RWPE1 (cell line): ENCODE results near the gene STX5.

Source experiments
- CTCF ChIA-PET: fragments of 350-600 bp; sonication (Branson Sonifier 250); formaldehyde crosslinking; extraction: SDS; loops from one replicate; lab custom pipeline; 2021; lab: Yijun Ruan, JAX
- POLR2A ChIA-PET: fragments of 400-600 bp; formaldehyde crosslinking; extraction: SDS; loops from one replicate; lab custom pipeline; 2020; ENCODE audit warnings: antibody characterized with exemption; ENCODE audit not compliant: low non-redundant PET; lab: Yijun Ruan, JAX
- DNase-seq: peaks from one replicate; pipeline ENCODE4 v3.0.0; 2012; ENCODE audit warnings: low spot score
- H3K27ac ChIP-seq: fragments of 450-650 bp; 2 replicates; pipeline ENCODE4 v1.5.1; 2017
- TF ChIP-seq, protein P1 (sequence below): fragments of 450-650 bp; conservative IDR thresholded peaks from 2 replicates; pipeline ENCODE4 v1.5.1; 2017; ENCODE audit warnings: low read depth, mild to moderate bottlenecking

Gene STX5

DNA sequence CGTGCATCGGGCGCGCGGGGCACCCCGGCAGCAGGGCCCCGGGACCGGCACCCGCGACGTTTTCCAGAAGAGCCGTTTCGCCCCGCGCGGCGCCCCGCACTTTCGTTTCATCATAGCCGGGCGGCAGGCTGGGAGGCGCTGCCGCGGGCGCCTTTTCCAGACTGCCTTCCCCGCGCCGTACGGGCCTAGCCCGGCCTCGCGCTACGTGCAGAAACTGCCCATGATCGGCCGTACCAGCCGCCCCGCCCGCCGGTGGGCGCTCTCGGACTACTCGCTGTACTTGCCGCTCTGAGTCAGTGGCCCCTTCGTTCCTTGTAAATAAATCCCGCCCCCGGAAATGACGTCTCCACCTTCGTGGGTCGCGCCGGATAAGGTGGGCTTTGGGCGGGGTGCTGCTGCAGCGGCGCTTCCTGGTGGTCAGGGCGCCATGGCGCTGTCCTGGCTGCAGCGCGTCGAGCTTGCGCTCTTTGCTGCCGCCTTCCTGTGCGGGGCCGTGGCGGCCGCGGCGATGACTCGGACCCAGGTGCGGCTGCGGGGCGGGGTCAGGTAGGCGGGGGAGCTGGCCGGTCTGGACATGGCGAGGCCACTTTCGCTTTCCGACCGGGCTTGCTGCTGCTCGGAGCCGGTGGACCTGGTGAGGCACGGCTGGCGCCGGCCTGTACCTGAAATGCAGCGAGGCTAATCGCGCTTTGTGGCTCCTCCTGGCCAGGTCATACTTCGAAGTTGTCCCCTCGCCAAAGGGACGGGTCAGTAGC, 44.7 kb downstream of the STX5 start, which contains the start of gene TMEM179B:
Gene TMEM179B, plus strand, starts transcription at position 398 of the 755 bp plus-strand sequence. Its CDS starts 30 bp downstream, at position 428.
- ChIA-PET CTCF (interaction anchor here (0.5 to 2.1 kb wide), 32 partner anchors 8 to 579 kb away, joined by 3 to 41 read pairs (median 4); partner anchors contain the start of genes C11orf98, LBHD1, SCGB2A1 and SLC3A2), POLR2A (interaction anchor here (0.6 to 1.5 kb wide), 3 partner anchors 53 to 71 kb away, joined by 3 to 5 read pairs (median 3); no protein-coding TSS in a partner anchor)
- peak within 1 kb of the TSS; percentile 99 for H3K27ac ChIP-seq
- TF ChIP-seq, protein P1, sequence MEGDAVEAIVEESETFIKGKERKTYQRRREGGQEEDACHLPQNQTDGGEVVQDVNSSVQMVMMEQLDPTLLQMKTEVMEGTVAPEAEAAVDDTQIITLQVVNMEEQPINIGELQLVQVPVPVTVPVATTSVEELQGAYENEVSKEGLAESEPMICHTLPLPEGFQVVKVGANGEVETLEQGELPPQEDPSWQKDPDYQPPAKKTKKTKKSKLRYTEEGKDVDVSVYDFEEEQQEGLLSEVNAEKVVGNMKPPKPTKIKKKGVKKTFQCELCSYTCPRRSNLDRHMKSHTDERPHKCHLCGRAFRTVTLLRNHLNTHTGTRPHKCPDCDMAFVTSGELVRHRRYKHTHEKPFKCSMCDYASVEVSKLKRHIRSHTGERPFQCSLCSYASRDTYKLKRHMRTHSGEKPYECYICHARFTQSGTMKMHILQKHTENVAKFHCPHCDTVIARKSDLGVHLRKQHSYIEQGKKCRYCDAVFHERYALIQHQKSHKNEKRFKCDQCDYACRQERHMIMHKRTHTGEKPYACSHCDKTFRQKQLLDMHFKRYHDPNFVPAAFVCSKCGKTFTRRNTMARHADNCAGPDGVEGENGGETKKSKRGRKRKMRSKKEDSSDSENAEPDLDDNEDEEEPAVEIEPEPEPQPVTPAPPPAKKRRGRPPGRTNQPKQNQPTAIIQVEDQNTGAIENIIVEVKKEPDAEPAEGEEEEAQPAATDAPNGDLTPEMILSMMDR: peak; percentile 11
- peak; percentile 94 for DNase-seq

DNA sequence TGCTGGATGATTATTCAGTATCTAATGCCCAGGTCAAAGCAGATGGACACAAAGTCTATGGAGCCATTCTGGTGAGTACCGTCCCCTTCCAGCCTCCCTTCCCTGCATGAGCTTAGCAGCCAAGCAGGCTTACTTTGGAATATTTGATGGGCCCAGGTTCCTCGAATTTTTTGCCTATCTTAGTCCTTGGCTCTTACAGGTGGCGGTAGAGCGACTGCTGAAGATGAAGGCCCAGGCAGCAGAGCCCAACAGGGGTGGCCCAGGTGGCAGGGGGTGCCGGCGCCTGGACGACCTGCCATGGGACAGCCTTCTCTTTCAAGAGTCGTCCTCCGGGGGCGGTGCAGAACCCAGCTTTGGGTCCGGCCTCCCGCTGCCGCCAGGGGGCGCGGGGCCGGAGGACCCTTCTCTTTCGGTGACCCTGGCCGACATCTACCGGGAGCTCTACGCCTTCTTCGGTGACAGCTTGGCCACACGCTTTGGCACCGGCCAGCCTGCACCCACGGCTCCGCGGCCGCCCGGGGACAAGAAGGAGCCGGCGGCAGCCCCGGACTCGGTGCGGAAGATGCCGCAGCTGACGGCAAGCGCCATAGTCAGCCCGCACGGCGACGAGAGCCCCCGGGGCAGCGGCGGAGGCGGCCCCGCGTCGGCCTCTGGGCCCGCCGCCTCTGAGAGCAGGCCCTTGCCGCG, 45.4 kb downstream of the STX5 start:
- DNase-seq: peak; percentile 82
- peak overlapping the region; percentile 99 for H3K27ac ChIP-seq
- TF ChIP-seq, protein P1: peak; percentile 93
- ChIA-PET POLR2A (interaction anchor here (0.6 to 1.5 kb wide), 3 partner anchors 32 to 71 kb away, joined by 3 to 5 read pairs (median 4); partner anchors contain the start of gene ZBTB3), CTCF (interaction anchor here (0.5 to 2.1 kb wide), 29 partner anchors 8 to 396 kb away, joined by 3 to 41 read pairs (median 5); partner anchors contain the start of genes C11orf98, HNRNPUL2, LBHD1 and SLC3A2)

DNA sequence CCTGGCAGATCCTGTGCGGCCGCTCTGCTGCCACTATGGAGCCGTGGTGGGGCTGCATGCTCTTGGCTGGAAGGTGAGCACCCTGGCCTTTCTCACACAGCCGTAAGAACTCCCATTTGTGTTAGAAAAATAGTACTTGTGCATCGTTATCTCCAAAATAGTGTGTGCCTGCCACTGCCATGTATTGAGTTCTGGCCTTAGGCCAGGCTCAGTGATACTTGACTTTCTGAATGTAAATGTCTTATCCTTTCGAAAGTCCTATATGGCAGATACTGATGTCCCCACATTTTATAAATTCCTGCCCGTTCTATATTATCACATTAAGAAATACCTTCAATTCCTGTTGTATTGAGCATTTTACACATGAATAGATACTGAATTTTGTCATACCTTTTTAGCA, 49.1 kb downstream of the STX5 start:
- TF ChIP-seq, protein P1: no peak
- ChIA-PET CTCF (no interaction called here), POLR2A (no interaction called here)
- peak overlapping the region; percentile 24; the same call in 1 of the 2 replicates for H3K27ac ChIP-seq
- DNase-seq: no peak

DNA sequence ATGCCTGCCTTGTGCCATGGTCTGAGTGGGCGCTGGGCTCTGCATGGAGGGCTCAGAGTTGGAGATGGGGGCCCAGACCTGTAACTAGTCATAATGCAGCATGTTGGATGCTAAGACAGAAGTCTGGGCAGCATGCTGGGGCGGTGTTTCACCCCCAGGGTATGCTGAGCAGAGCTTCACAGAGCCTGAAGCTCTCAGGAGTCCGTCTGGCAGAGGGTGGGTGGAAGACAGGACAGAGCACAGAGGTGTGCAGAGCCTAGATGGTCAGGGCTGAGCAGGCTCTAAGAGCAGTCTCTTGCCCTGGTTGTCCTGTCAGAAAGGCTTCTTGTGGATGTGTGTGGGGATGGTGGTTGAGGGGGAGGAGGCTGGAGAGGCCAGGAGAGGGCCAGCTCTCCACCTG, 53.4 kb downstream of the STX5 start:
- TF ChIP-seq, protein P1: no peak
- DNase-seq: no peak
- CTCF ChIA-PET: interaction anchor here (0.5 kb wide), 1 partner anchor 8 kb away, joined by 3 read pairs; no protein-coding TSS in a partner anchor
- POLR2A ChIA-PET: no interaction called here
- peak overlapping the region; percentile 47 for H3K27ac ChIP-seq

DNA sequence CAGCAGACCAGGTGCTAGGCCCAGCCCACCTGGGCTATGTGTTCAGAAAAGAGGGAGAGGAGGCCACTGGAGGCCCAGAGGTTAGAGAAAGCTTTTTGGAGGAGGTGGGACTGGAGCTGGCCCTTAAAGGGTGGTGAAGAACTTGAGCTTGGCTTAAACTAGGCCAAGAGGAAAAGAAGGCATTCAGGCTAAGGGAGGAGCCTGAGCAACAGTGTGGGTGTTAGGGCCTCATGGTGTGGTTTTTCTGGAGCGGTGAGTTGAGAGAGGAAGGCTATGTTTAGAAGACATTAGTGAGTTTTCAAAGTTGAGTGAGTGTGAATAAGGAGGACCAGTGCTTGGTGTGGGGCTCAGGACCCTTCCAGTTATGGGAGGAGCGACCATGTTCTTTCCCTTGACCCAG, 54.5 kb downstream of the STX5 start:
- TF ChIP-seq, protein P1: no peak
- ChIA-PET CTCF (interaction anchor here (5.2 kb wide), 1 partner anchor 9 kb away, joined by 41 read pairs; no protein-coding TSS in a partner anchor), POLR2A (no interaction called here)

DNA sequence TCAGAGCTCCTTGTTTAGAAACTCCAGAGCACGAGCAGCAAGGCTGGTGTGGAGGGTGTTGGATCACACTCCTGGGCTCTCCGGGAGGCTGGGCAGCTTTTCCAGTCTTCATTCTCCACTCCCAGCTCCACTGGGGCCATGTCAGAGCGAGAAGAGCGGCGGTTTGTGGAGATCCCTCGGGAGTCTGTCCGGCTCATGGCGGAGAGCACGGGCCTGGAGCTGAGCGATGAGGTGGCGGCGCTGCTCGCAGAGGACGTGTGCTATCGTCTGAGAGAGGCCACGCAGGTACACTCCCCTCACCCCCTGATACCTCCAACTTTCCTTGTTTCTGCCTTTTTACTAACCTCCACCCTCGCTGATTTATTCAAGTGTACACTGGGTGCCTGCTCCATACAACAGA, 56.2 kb downstream of the STX5 start:
- TF ChIP-seq, protein P1: no peak
- POLR2A ChIA-PET: no interaction called here
- no peak for DNase-seq
- no peak overlapping the region for H3K27ac ChIP-seq
- CTCF ChIA-PET: interaction anchor here (5.2 kb wide), 1 partner anchor 10 kb away, joined by 41 read pairs; no protein-coding TSS in a partner anchor

More for the DNA sequence above, 54.5 kb downstream of the STX5 start:
- peak overlapping the region; percentile 47 for H3K27ac ChIP-seq
- DNase-seq: no peak
